A673 (cell line): ENCODE measurements around the gene FOXJ1. TPM values are rescaled to one million over a fixed set of nuclear protein-coding genes. Genes with fewer than 3 reads are reported as not detected.

ENCODE experiments used
- BruUV-seq: library from RNA; stranded (reverse); fragments of 400-500 nt; replicated peaks from 2 replicates; lab custom pipeline; 2021; lab: Mats Ljungman, UMichigan
- CTCF ChIA-PET: fragments of 300-600 bp; sonication (Branson Sonifier 250); formaldehyde crosslinking; loops from one replicate; lab custom pipeline; 2022; ENCODE audit warnings: antibody characterized with exemption; lab: Charles Lee
- POLR2A ChIA-PET: fragments of 300-600 bp; sonication (Branson Sonifier 250); formaldehyde crosslinking; loops from one replicate; lab custom pipeline; 2022; ENCODE audit warnings: antibody characterized with exemption; ENCODE audit not compliant: low non-redundant PET; lab: Charles Lee
- DNase-seq: peaks from one replicate; pipeline ENCODE4 v3.0.0-alpha.2; 2015; ENCODE audit warnings: low spot score
- H3K27ac ChIP-seq: fragments of 200-600 bp; sonication (generic); 2 replicates; pipeline ENCODE4 v1.5.1; 2016; ENCODE audit warnings: mixed run types, low read depth, mild to moderate bottlenecking, mixed read lengths, antibody characterized with exemption, low read length; ENCODE audit not compliant: poor library complexity, severe bottlenecking
- H3K27me3 ChIP-seq: fragments of 200-600 bp; sonication (generic); replicated peaks from 2 replicates; pipeline ENCODE4 v1.6.1; 2017; ENCODE audit warnings: mixed run types, low read depth, mild to moderate bottlenecking, mixed read lengths, antibody characterized with exemption, low read length; ENCODE audit not compliant: insufficient read depth, poor library complexity
- H3K36me3 ChIP-seq: fragments of 200-600 bp; sonication (generic); 2 replicates; pipeline ENCODE4 v1.6.1; 2016; ENCODE audit warnings: mixed run types, mild to moderate bottlenecking, mixed read lengths, antibody characterized with exemption, low read length; ENCODE audit not compliant: insufficient read depth, poor library complexity, severe bottlenecking
- H3K4me1 ChIP-seq: fragments of 200-600 bp; sonication (generic); 2 replicates; pipeline ENCODE4 v1.6.1; 2017; ENCODE audit warnings: mixed run types, mild to moderate bottlenecking, mixed read lengths, antibody characterized with exemption, low read length; ENCODE audit not compliant: insufficient read depth, poor library complexity, severe bottlenecking
- H3K4me3 ChIP-seq: fragments of 200-600 bp; sonication (generic); 2 replicates; pipeline ENCODE4 v1.5.1; 2016; ENCODE audit warnings: low read depth, mixed run types, mild to moderate bottlenecking, mixed read lengths, low read length; ENCODE audit not compliant: poor library complexity, severe bottlenecking
- H3K9me3 ChIP-seq: fragments of 200-600 bp; sonication (generic); 2 replicates; pipeline ENCODE4 v1.6.1; 2016; ENCODE audit warnings: mixed run types, low read depth, mild to moderate bottlenecking, mixed read lengths, antibody characterized with exemption, low read length; ENCODE audit not compliant: poor library complexity, severe bottlenecking
- EZH2 ChIP-seq: fragments of 200-600 bp; sonication (generic); IDR thresholded peaks from 2 replicates; pipeline ENCODE4 v1.6.1; 2017; ENCODE audit warnings: borderline replicate concordance, low read depth, mild to moderate bottlenecking, mixed read lengths, antibody characterized with exemption, low read length; ENCODE audit not compliant: poor library complexity, severe bottlenecking
- intact Hi-C: fragments of 100-400 bp; cut with micrococcal nuclease; formaldehyde crosslinking; loops from one replicate; pipeline ENCODE4 v1.10.0; 2022; ENCODE audit not compliant: unreplicated experiment
- total RNA-seq: library from RNA; stranded (reverse); gene quantifications from 2 replicates; pipeline ENCODE4 v1.2.3, GENCODE V29; 2021
- TF ChIP-seq, protein P1 (sequence below): fragments of 300-800, 200-600 bp; sonication (generic); conservative IDR thresholded peaks from 2 replicates; pipeline ENCODE4 v1.5.1; 2017; ENCODE audit warnings: low read depth, mild to moderate bottlenecking, antibody characterized with exemption, low read length, moderate library complexity, mixed read lengths

FOXJ1 gene
- total RNA-seq, 1 experiment from 2014 or later = 0.17 TPM

DNA sequence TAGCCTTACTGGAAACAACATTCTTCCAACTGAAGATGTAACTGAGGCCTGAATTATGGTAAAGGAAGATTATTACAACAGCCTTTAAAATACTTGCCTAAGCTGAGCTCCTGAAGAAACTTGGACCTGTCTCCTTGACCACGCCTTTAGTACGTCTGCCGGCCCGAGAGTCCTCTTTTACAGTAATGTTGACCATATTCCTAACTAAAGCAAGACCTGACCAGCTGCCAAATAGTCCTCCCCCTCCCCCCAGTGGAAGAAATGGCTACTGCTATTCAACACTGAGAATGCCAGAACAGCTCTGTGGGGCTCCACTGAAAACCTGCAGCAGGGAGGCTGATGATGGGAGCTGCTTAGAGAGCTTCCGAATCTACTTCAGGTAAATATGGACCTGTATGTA, 12.6 kb upstream of the FOXJ1 start:
- Histone ChIP-seq H3K27ac (no peak overlapping the region), H3K4me3 (no peak overlapping the region), H3K27me3 (no peaks in the 10 kb centered on the region), H3K36me3 (no peaks in the 10 kb centered on the region), H3K4me1 (no peaks in the 10 kb centered on the region), H3K9me3 (no peaks in the 10 kb centered on the region)
- ChIA-PET POLR2A (no interaction called here), CTCF (no interaction called here)
- DNase-seq = no peak
- BruUV-seq = no TSS peak
- intact Hi-C loops = no loop called here
- TF ChIP-seq EZH2 = no peak
- TF ChIP-seq, protein P1, sequence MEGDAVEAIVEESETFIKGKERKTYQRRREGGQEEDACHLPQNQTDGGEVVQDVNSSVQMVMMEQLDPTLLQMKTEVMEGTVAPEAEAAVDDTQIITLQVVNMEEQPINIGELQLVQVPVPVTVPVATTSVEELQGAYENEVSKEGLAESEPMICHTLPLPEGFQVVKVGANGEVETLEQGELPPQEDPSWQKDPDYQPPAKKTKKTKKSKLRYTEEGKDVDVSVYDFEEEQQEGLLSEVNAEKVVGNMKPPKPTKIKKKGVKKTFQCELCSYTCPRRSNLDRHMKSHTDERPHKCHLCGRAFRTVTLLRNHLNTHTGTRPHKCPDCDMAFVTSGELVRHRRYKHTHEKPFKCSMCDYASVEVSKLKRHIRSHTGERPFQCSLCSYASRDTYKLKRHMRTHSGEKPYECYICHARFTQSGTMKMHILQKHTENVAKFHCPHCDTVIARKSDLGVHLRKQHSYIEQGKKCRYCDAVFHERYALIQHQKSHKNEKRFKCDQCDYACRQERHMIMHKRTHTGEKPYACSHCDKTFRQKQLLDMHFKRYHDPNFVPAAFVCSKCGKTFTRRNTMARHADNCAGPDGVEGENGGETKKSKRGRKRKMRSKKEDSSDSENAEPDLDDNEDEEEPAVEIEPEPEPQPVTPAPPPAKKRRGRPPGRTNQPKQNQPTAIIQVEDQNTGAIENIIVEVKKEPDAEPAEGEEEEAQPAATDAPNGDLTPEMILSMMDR = no peak; the same call in 1 of the 2 replicates

DNA sequence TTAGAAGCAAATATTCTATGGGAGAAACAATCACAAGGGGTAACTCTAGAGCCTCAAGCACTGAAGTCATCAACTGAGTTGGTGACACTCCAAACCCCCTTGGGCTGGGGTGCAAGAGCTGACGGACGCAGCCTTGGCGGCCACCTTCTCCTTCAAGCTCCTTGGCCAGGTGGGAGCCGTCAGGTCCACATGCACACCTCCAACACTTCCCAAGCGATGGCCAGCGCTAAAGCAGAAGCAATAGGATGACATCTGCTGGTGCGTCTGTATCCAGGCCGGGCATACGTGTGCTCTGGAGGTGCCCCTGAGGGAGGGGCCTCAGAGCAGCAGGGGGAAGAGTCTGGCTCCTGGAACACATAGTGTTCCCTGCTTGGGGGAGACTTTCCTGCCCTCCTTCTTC, 12.2 kb upstream of the FOXJ1 start:
- intact Hi-C loops = no loop called here
- H3K27ac ChIP-seq = no peak overlapping the region
- no peaks in the 10 kb centered on the region for H3K36me3 ChIP-seq
- ChIA-PET CTCF (no interaction called here), POLR2A (no interaction called here)
- BruUV-seq = no TSS peak
- H3K4me3 ChIP-seq = no peak overlapping the region
- no peaks in the 10 kb centered on the region for H3K4me1 ChIP-seq
- no peak for DNase-seq
- no peaks in the 10 kb centered on the region for H3K27me3 ChIP-seq
- H3K9me3 ChIP-seq = no peaks in the 10 kb centered on the region
- TF ChIP-seq, protein P1 = no peak
- TF ChIP-seq EZH2 = no peak

DNA sequence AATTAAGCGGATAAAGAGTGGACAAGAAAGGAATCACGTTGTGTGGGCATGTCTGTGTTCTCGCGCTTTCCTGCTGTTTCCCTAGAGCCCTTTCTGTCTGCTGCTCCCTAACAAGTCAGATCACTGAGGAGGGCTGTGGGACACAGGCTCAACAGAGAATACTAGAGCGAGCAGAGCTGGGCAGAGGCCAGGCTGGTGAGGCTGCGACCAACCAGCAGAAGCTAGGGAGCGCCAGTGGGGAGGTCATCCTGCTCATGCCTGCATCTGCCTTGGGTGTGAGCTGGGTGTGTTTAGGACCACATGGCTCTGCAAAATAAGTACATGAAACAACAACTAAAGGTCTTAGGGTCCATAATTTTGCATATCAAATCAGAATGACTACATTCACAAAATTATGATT, 11.5 kb upstream of the FOXJ1 start:
- ChIA-PET CTCF (no interaction called here), POLR2A (no interaction called here)
- TF ChIP-seq, protein P1 = no peak
- TF ChIP-seq EZH2 = no peak
- Histone ChIP-seq H3K4me1 (peaks cover 1% of the 10 kb centered on the region), H3K27me3 (no peaks in the 10 kb centered on the region), H3K36me3 (no peaks in the 10 kb centered on the region), H3K9me3 (no peaks in the 10 kb centered on the region), H3K4me3 (no peak overlapping the region), H3K27ac (no peak overlapping the region)
- no peak for DNase-seq
- intact Hi-C loops = no loop called here
- no TSS peak for BruUV-seq
